ENCODE measurements around the gene SSTR5.

DNA sequence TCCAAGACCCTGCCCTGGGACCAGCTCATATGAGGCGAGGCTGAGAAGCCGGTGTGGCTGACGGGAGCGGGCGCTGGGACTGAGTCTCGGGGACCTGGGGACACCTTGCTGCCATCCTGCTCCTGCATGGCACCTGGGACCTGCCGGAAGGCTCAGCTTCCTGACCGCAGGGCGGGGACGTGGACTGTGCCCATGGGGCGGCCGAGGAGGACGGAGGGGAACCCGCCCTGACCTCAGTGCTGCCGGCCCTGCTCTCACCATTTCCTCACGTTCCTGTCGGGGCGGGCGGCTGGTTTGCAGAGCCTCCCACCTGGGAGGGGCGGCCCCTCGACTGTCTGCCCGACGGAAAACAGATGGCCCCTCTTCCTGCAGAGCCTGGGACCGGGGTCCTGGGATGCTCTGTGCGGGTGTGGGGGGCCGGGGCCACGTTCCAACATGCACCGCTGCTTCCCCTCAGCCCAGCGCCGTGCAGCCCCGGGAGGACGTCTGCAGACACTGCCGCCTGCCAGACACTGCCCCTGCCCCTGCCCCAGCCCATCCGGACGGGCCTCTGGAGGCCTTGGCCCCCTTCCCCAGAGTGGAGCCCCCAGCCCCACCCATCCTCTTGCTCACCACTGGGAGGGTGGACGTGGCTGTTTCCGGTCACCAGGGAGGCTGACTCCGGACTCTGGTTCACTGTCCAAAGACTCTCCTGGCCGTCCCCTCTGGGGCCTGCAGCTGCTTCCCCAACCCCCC is 43.9 kb upstream of the SSTR5 start:
- no peak for TF ChIP-seq EZH2 (IDR thresholded peaks at IDR 0.05; ENCODE audit: borderline replicate concordance, low read depth, low read length, severe bottlenecking)
- TF ChIP-seq, protein P1, sequence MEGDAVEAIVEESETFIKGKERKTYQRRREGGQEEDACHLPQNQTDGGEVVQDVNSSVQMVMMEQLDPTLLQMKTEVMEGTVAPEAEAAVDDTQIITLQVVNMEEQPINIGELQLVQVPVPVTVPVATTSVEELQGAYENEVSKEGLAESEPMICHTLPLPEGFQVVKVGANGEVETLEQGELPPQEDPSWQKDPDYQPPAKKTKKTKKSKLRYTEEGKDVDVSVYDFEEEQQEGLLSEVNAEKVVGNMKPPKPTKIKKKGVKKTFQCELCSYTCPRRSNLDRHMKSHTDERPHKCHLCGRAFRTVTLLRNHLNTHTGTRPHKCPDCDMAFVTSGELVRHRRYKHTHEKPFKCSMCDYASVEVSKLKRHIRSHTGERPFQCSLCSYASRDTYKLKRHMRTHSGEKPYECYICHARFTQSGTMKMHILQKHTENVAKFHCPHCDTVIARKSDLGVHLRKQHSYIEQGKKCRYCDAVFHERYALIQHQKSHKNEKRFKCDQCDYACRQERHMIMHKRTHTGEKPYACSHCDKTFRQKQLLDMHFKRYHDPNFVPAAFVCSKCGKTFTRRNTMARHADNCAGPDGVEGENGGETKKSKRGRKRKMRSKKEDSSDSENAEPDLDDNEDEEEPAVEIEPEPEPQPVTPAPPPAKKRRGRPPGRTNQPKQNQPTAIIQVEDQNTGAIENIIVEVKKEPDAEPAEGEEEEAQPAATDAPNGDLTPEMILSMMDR (IDR thresholded peaks at IDR 0.05; ENCODE audit: borderline replicate concordance, extremely low read depth, low read length, poor library complexity, severe bottlenecking): no peak

All from DND-41 (cell line).